ENCODE results near the gene KRT86.
"Not testable (repeated sequence)": the region's sequence is repeated elsewhere in the genome, so short reads cannot be mapped to it uniquely, and the experiment has no call there.

Gene KRT86

GRCh38 chr12:52251367-52252051 is 22.9 kb upstream of the KRT86 start:
- DNase-seq (ENCODE audit: low read depth): no peak

DNA sequence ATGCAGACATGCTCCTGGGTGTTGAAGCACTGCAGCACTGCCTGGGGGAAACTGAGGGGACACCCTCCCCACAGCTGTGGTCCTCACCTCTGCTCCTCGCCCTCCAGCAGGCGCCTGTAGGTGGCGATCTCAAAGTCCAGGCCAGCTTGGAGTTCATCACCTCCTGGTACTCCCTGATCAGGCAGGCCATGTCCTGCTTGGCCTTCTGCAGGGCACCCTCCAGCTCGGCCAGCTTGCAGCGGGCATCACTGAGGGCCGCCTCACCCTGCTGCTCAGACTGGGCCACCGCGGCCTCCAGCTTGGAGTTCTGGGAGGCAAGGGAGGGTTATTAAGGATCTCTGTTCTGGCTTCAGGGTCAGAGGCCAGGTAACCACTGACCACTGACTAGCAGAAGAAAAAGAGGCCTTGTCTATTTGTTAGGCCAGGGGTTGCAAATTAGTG is 22.2 kb upstream of the KRT86 start:
- DNase-seq (ENCODE audit: low read depth): not testable (repeated sequence)

DNA sequence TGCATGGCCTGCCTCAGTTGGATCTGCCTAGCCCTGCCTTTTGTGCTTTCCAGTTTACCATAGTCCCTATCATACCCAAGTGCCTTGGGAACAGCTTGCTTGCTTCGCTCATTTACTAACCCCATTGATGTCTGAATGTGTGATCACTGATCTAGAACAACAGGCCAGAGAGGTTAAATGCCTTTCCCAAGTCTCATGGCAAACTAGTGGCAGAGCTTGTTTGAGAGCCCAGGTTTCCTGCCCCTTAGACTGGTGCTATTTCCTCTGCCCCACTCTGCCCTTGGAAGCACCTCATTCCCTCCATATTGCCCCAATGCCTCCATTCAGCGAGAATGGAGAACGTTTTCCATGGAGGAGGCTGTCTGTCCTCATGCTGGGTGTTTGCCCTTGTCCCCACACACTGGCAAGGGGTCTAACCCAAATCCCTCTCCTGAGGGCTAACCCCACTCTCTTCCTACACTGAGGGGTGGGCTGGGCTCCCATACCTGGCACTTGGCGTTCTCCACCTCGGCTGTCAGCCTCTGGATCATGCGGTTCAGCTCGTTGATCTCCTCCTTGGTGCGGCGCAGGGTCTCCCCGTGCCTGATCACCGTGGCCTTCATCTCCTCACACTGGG is 21.6 kb upstream of the KRT86 start:
- no peak for DNase-seq (ENCODE audit: low read depth)

GRCh38 chr12:52253391-52254179 is 20.9 kb upstream of the KRT86 start:
- DNase-seq (ENCODE audit: low read depth): no peak

DNA sequence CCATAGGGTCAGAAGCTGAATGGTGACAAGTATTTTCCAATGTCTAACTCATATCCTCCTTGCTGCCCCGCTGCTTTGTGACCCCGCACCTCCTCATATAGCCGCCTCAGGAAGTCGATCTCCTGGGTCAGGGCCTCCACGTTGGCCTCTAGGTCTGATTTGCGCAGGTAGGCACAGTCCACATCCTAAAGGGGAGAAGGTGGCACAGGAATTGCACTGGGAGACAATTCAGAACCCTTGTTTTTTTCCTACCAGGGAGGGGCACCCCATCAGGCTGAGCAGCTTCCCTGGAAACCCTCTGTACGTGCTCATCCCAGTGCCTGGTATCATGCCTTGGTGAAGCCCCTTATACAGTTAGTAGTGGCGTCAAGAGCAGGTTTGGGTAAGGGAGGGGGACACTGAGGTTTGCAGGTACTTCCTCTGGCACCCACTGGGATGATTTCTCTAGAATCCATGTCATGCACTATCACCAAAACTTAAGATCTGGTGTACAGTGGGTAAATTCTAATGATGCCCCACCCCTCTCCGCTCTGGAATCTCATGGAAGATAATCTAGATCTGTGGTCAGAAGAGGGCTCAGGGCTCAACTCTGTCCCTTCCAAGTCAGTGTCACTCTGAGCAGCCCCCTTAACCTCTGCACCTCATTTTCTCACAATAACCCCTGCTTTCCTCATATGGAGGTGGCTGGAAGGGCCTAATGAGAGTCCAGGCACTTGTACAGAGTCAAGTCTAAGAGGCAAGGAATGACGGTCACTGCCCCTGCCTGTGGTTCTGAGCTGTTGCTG is 20.1 kb upstream of the KRT86 start:
- DNase-seq (ENCODE audit: low read depth): no peak

DNA sequence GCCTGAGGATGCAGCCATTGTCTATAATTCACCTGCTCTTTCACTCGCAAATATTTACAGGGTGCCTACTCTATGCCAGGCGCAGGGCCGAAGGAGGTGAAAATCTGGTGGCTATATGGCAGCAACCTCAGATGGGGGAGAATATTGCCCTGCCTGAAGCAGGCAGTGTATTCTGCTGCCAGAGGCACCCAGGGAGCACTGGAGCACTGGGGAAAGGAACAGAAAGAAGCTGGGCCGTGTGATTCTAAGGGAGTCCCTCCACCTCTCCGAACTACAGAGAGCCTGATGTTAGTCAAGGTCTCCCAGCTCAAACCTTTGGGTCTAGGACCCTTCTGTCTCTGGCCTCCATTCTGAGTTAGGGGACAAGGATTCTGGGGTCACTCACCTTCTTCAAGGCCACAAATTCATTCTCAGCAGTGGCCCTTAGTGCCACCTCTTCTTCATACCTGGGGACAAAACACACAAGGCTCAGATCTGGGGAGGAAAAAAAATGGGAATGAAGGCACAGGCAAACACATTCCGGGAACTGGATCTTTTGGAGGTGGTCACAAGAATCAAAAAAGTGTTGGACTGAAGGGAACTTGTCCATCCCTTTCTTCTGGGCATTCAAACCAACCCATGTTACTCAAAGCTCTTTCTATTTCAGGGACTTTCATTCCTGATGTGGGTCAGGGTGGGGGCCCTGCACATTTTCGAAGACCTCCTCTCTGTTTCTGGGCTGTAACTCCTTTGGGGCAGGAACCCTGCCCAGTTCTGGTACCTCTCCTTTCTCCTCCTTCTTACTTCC is 19.3 kb upstream of the KRT86 start:
- DNase-seq (ENCODE audit: low read depth): no peak

DNA sequence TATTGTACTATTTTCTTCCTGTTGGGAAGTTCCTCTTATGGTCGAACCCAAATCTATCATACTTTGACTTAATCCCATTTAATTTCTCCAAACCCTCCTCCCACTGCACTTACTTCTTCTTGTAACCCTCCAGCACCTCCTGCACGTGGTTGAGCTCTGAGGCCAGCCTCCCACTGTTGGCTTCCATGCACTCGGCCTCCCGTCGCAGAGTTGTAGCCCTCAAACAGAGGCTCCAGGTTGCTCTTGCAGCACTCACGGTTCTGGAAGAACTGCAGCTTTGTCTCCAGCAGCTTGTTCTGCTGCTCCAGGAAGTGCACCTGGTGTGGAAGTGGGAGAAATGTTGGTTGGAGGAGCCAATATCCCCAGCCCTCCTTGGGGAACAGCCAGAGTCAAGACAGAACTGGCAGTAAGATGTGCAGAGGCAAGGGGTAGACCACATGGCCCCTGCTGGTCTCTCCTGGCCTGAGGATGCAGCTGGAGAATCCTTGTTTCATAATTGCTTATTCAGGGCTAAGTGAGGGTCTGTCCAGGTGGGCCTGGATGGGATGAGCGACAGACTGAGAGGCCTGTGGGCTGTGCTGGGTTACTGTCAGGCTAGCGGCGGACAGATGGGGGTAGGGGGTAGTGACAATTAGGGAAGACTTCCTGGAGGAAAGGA is 18.4 kb upstream of the KRT86 start:
- DNase-seq (ENCODE audit: low read depth): no peak

DNA sequence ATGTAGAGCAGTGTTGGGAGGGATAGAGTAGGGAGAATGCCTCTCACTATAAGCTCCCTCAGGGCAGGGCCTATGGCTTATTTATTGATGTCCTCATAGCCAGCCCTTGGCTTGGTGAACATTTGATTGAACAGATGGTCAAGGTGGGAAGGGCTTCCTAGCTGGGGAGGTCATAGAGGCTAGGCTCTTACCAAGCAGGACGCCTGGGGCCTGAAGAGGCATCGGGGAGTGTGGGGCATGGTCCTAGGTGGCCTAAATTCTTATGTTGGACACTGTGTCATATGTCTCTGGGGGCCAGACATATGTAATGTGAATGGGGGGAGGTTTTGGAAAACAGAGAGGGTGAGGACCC is 17.9 kb upstream of the KRT86 start:
- DNase-seq (ENCODE audit: low read depth): no peak

- DNase-seq (ENCODE audit: low read depth): no peak
Observed at GRCh38 chr12:52257074-52257551, 17.3 kb upstream of the KRT86 start.

DNA sequence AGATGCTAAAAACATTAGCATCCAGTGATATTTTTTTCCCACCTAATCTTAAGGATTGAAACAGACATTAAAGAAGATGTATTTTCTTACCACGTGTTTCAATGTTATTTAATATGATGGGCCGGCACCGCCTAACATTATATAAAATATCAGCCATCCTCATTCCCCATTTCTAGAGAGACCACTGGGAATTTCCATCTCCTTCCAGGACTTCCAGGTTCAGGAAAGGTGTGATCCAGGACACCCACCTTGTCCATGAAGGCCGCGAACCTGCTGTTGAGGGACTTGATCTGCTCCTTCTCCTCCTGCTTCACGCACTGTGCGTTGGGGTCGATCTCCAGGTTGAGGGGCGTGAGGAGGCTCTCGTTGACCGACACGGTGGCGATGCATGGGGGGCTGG is 16.5 kb upstream of the KRT86 start:
- DNase-seq (ENCODE audit: low read depth): not testable (repeated sequence)

DNA sequence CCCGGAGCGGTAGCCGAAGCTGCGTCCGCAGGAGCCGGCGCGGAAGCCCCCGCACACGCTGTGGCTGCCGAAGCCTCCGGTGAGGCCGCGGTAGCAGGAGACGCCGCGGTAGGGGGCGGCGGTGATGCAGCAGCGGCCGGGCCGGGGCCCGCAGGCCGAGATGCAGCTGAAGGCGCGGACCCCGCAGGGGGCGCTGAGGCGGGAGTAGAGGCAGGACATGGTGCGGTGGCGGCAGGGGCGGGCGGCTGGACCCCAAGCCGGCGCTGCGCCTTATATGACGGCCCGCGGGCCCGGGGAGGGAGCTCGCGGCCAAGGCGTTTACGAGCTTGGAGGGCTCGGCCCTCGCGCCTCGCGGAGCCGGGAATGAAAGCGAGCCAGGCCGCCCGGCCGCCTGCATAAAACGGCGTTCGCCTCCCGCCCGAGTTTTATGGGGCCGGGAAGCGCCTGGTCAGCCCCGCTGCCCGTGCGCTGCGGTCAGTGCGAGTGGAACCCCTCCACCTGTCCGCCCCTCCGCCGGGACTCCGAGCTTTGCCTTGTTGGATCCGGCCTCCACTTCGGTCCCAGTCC is 16.0 kb upstream of the KRT86 start:
- no peak for DNase-seq (ENCODE audit: low read depth)

- DNase-seq (ENCODE audit: low read depth): no peak
Observed at GRCh38 chr12:52259657-52260243, 14.7 kb upstream of the KRT86 start.

DNA sequence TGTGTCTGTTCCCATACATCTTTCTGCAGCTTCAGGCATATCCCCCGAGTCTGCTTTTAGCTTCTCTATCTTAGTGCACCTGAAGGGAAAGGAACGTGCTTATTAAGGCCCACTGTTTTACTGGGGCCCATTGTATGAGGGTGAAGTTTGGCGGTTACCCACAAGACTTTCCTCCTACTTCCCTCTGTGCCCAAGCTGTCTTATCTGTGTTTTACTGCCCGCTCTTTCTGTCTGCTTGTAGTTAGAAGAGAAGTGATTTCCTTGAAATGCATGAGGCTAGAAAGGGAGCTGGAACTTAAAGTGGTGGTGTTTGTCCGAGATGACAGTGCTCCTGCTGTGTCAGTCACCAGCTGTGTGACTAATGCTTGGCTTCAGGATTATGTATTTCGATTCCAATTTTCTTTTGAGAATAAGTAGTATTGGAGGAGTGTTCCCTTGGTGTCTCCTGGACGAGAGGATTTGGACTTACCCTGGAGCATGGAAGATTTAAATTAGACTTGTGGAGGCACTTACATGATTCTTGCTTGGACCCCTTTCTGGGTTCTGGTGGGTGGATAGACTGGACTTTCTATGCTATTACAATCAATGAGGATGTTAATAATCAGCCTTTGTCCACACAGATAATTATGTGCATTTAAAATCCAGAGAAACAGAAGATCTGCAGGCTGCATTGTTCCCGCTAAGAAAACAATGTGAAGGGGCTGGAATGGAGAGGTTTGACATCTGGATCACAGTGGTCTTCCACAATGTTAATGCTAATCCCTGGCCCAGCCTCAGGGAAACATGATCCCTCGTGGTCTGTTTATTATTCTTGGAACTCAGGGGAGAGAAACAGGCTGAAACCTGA is 13.9 kb upstream of the KRT86 start:
- DNase-seq (ENCODE audit: low read depth): no peak

DNA sequence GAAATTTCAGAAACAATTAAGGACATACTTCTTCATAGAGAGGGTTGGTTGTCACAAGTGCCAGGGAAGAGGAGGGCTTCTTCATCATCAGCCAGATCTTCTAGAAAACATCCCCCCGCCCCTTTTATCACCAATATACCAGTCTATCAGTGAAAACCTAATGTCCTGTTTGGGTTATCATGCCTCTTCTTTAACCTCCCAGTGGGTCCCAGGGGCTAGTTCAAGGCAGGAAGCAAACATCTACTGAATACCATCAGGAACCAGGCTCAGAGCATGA is 13.3 kb upstream of the KRT86 start:
- DNase-seq (ENCODE audit: low read depth): no peak

- no peak for DNase-seq (ENCODE audit: low read depth)
Observed at GRCh38 chr12:52262286-52262685, 12.2 kb upstream of the KRT86 start.

DNA sequence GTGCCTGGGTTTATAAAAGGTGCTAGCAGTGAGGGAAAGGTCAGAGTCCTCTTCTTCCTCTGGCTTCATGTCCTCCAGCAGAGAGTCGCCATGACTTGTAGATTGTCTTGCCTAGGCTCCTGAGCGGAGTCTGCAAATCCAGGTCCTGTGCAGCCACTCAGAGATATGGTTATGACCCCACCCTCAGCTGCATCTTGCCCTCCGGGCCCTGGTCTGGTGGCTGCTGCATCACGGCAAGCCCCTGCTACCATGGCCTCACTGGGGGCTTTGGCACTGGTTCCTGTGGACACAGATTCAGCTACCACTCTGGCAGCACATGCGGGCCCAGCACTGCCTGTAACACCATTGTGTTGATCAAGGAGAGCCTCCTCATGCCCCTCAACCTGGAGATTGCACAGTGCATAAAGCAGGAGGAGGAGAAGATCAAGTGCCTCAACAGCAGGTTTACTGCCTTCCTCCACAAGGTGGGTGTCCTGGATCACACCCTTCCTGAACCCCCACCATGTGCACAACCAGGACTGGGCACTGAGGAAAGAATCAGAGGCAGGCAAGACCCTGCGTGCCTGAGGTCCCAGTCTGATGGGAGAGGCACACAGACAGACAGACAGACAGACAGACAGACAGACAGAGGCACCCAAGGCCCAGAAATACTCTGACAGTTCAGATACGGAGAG is 10.5 kb upstream of the KRT86 start:
- DNase-seq (ENCODE audit: low read depth): no peak

- DNase-seq (ENCODE audit: low read depth): no peak
Observed at GRCh38 chr12:52264435-52264825, 10.0 kb upstream of the KRT86 start.

DNA sequence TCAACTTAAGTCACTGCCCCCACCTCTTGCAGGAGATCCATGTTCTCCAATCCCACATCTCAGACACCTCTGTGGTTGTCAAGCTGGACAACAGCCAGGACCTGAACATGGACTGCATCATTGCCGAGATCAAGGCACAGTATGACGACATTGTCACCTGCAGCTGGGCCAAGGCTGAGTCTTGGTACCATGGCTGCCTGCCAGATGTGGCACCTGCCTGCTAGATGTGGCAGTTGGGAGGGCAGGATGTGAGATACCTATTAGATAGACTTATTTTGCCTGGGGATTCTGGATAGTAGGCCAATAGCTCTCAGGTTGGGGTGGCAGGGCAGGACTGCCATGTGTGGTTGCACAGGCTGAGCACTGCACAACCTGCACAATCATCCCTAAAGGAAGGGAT is 7.9 kb upstream of the KRT86 start:
- no peak for DNase-seq (ENCODE audit: low read depth)

GRCh38 chr12:52267266-52267665 is 7.2 kb upstream of the KRT86 start:
- no peak for DNase-seq (ENCODE audit: low read depth)
